ENCODE measurements around the gene NFATC3.

DNA sequence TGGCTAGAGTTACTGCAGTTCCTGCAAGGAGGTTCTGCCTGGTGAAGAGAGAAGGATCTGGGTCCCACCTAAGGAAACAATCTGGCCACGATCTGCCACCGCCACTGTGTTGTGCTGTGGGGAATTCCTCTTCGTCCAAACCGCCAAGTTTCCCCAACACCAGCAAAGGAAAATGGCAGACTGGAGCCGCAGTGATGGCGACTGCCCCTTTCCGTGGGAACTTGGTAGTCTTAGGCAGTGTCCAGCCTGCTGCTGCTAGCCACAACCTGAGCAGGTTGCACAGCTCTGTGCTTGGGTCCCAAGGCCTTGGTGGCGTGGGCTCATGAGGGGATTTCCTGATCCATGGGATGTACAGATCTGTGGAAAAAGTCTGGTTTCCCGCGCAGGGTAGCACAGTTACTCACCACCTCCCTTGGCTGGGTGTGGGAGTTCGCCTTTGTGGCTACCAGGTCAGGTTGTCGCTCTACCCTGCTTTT lies 28.6 kb downstream of the NFATC3 start:
- TF ChIP-seq TAF1 (IDR thresholded peaks at IDR 0.05; ENCODE audit: low read depth, low read length), result no peak
- no peak for TF ChIP-seq POLR2AphosphoS5 (IDR thresholded peaks at IDR 0.05; ENCODE audit: low read depth, low read length)
- no peak for TF ChIP-seq POLR2A (IDR thresholded peaks at IDR 0.05; ENCODE audit: low read depth, low read length)
- no peak for TF ChIP-seq SPI1 (IDR thresholded peaks at IDR 0.05; ENCODE audit: low read depth, low read length)

All from GM12891 (cell line).